Colonic mucosa (tissue), 4 donors: ENCODE results near the gene FXYD4. TPM values are rescaled to one million over a fixed set of nuclear protein-coding genes. Genes with fewer than 3 reads are reported as not detected.

Experiments used
- DNase-seq: peaks from one replicate; pipeline ENCODE4 v3.0.0-alpha.2; 2020
- H3K27ac ChIP-seq: fragments of 200-600 bp; one replicate; pipeline ENCODE4 v1.8.0; 2021
- H3K27me3 ChIP-seq: fragments of 200-600 bp; one replicate; pipeline ENCODE4 v1.8.0; 2021
- H3K36me3 ChIP-seq: fragments of 200-600 bp; one replicate; pipeline ENCODE4 v1.8.0; 2021
- H3K4me1 ChIP-seq: fragments of 200-600 bp; one replicate; pipeline ENCODE4 v1.8.0; 2021; ENCODE audit warnings: mild to moderate bottlenecking
- H3K4me3 ChIP-seq: fragments of 200-600 bp; one replicate; pipeline ENCODE4 v1.8.0; 2021
- H3K9ac ChIP-seq, 2 donors: one replicate each; pipeline ENCODE4 v1.7.0; 2013; ENCODE audit warnings: control low read depth in 2 of 2, low read depth in 2 of 2, low read length in 2 of 2
- H3K9me3 ChIP-seq: fragments of 200-600 bp; one replicate; pipeline ENCODE4 v1.8.0; 2021
- CTCF ChIP-seq: fragments of 200-600 bp; IDR thresholded peaks from one replicate; pipeline ENCODE4 v1.8.0; 2022; ENCODE audit warnings: antibody characterized with exemption, mild to moderate bottlenecking
- intact Hi-C: fragments of 100-400 bp; cut with DNase I; formaldehyde crosslinking; loops from one replicate; pipeline ENCODE4 v1.14.1; 2022
- total RNA-seq, 2 donors: library from RNA; stranded (reverse); fragmentation: NEBNext Ultra II Directional in 1 of 2; extraction: Animal tissue kit (Norgen Biotek cat#: 25700) in 1 of 2; gene quantifications; one replicate each; pipeline ENCODE4 v1.2.1, GENCODE V29; 2021
- donor health status: healthy.
- donor health status: DM: no; HTN: no; CAD: no.
- donor health status: DM: no; HTN: no; CAD: no.

FXYD4 gene
- total RNA-seq, 2 donors from 2014 or later, result 0.98 TPM; not detected in 1

- no peaks in the 10 kb centered on the region for H3K27me3 ChIP-seq
- TF ChIP-seq CTCF, result no peak
- H3K4me1 ChIP-seq, result no peaks in the 10 kb centered on the region
- H3K27ac ChIP-seq, result no peak overlapping the region
- no peaks in the 10 kb centered on the region for H3K36me3 ChIP-seq
- no peak overlapping the region for H3K4me3 ChIP-seq
- intact Hi-C loops, result no loop called here
- no peak overlapping the region for H3K9ac ChIP-seq
- DNase-seq, result no peak
- no peaks in the 10 kb centered on the region for H3K9me3 ChIP-seq
These were observed 693 bp upstream of the FXYD4 start for GRCh38 chr10:43370671-43371215.

GRCh38 chr10:43372765-43373361 is 1.4 kb downstream of the FXYD4 start:
- no peak for TF ChIP-seq CTCF

GRCh38 chr10:43373461-43373860 is 2.0 kb downstream of the FXYD4 start:
- H3K4me3 ChIP-seq, result no peak overlapping the region
- H3K36me3 ChIP-seq, result no peaks in the 10 kb centered on the region

More at GRCh38 chr10:43372765-43373361, 1.4 kb downstream of the FXYD4 start:
- Histone ChIP-seq H3K36me3 (no peaks in the 10 kb centered on the region), H3K9ac (no peak overlapping the region), H3K27ac (no peak overlapping the region), H3K27me3 (no peaks in the 10 kb centered on the region), H3K9me3 (no peaks in the 10 kb centered on the region), H3K4me1 (no peaks in the 10 kb centered on the region), H3K4me3 (no peak overlapping the region)
- intact Hi-C loops, result no loop called here
- no peak for DNase-seq

GRCh38 chr10:43374194-43374593 is 2.8 kb downstream of the FXYD4 start:
- Histone ChIP-seq H3K4me3 (no peak overlapping the region), H3K36me3 (no peaks in the 10 kb centered on the region), H3K27me3 (no peaks in the 10 kb centered on the region), H3K9me3 (no peaks in the 10 kb centered on the region), H3K4me1 (no peaks in the 10 kb centered on the region), H3K9ac (no peak overlapping the region), H3K27ac (no peak overlapping the region)
- intact Hi-C loops, result no loop called here
- TF ChIP-seq CTCF, result no peak
- no peak for DNase-seq

More at GRCh38 chr10:43373461-43373860, 2.0 kb downstream of the FXYD4 start:
- Histone ChIP-seq H3K9ac (no peak overlapping the region), H3K27ac (no peak overlapping the region), H3K4me1 (no peaks in the 10 kb centered on the region), H3K27me3 (no peaks in the 10 kb centered on the region), H3K9me3 (no peaks in the 10 kb centered on the region)
- intact Hi-C loops, result no loop called here
- no peak for DNase-seq
- TF ChIP-seq CTCF, result no peak

- H3K27ac ChIP-seq, result no peak overlapping the region
- no peaks in the 10 kb centered on the region for H3K4me1 ChIP-seq
- no peak overlapping the region for H3K4me3 ChIP-seq
- H3K36me3 ChIP-seq, result no peaks in the 10 kb centered on the region
- intact Hi-C loops, result no loop called here
- DNase-seq, result no peak
- no peak for TF ChIP-seq CTCF
- H3K27me3 ChIP-seq, result no peaks in the 10 kb centered on the region
- no peaks in the 10 kb centered on the region for H3K9me3 ChIP-seq
- no peak overlapping the region for H3K9ac ChIP-seq
These were observed 4.1 kb downstream of the FXYD4 start for GRCh38 chr10:43375401-43376020.
